ENCODE data around the gene TTC33.
"Not testable (repeated sequence)": the region's sequence is repeated elsewhere in the genome, so short reads cannot be mapped to it uniquely, and the experiment has no call there.

Gene TTC33

GRCh38 chr5:40680741-40681362 is 74.9 kb downstream of the TTC33 start:
- DNase-seq: peak in 1 of 58 donors; percentile 18

GRCh38 chr5:40679913-40680681 is 75.7 kb downstream of the TTC33 start, which contains the start of gene PTGER4:
Gene PTGER4 (plus strand): TSS chr5:40679915. CDS start chr5:40680994, 1,079 bp downstream.
- DNase-seq: no peak

DNA sequence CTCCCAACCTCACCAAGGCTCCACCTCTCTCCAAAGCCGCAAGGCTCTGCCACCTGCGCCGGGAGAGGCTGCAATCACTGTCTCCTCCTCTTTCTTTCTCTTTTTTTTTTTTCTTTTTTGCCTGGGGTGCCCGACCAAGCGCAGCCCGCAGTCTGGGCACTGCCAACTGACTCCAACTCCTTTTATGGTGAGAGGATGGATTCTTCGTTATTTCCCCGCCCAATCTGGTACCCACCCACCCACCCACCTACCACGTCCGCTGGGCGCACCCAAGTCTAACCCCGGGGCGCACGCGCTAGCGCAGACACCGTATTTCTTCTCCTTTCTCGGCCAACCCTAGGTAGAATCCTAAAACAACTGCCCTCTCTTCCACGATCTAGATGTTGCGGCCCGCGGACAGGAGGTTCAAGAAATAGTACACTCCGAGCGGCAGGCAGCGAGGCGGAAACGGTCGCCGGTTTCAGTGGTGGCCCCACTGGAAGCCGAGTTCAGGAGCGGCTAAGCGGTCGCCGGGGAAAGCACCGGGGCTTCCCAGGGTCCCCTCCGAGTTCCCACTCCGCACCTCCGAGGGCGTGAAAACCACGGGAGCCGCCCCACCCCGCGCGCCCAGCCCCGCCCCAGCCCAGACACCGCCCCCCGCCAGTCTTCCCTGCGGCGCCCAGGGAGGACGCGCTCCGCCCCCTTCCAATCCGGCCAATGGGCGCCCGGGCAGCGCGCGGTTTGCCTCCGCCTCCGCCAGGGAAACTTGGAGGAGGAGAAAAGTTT is 76.4 kb downstream of the TTC33 start:
- peak in 48 of 58 donors; percentile 3 to 79 (median 52) for DNase-seq

DNA sequence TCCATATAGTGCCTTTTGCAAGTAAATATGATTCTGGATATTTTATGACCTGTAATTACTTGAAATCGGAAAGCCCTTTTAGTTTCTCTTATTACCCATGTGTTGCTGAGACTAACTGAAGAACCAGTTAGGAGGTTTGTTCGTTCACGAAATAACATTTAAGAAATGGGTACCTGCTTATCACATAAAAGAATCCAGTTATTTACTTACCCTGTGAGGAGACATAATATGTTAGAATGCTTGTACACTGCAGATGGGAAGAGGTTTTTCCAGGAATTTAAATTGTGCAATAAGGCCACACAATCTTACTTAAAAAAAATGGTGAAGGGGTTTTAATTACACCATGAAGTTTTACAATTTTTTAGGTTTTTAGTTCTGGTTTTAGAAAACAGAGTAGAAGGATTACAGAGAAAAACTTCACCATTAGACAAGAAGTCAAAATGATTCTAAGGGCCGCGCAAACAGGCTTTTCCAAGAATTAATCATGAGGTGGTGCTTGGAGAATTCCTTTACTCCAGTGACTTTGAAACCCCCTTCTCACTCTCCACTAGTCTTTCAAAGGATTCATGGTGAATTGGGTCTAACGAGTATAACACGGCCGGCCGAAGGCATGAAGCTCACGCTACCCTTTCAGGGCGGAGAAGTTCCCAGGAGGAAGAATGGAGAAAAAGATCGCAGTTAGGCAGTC is 77.2 kb downstream of the TTC33 start:
- DNase-seq: no peak

GRCh38 chr5:40678026-40678425 is 77.7 kb downstream of the TTC33 start:
- DNase-seq: no peak

GRCh38 chr5:40677456-40677855 is 78.3 kb downstream of the TTC33 start:
- DNase-seq: no peak

DNA sequence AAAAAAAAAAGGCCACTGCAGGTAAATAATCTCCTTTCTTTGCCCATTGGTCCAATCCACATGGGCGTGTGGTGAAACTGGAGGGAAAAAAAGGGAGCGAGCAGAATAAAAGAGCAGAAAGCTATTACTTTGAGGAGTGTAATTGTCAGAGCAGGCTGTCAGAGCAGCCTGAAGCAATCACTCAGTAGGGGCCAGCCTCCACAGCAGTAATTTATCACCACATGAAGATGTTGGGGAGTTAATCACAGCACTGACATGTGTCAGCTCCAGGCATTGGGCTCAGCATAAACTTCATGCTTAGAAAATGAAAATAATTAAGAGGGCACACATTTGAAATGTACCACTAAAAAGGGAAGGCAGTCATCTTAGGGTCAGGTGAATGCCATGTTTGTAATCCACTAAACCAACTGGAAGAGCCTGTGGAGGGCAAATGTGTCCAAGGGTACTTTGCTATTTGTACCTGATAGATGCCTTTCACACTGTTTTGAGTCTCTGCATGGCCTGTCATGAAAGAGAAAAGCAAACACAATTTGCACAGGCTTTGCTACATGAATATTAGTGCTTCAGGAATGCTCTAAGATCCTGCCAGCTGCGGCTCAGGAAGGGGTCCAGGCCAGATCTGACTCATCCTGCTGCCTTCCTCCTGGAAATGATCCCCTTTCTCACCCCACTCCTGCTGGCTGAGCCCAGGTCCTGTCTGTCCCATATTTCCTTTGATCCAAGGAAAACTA is 79.0 kb downstream of the TTC33 start:
- DNase-seq: no peak

- no peak for DNase-seq
These were observed 80.2 kb downstream of the TTC33 start for GRCh38 chr5:40675396-40676133.

- no peak for DNase-seq
These were observed 81.0 kb downstream of the TTC33 start for GRCh38 chr5:40674661-40675235.

DNA sequence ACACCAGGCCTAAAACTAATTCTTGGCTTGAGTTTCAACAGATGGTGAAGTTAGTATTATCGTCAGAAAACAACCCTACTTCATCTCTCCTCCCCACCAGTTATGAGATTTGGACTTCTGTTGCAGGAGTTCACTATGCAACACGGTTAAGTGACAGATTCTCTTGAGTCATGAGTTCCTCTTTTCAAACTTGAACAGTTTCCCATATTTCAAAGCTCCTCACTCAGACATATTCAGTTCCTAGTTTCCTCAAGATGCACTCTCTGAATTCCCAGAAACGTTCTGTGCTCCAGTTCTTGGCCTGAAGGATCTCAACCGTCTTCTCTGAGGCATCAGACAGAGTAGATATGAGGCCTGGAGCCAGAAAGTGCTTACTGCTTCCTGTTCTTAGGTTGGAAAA is 83.3 kb downstream of the TTC33 start:
- DNase-seq: no peak

DNA sequence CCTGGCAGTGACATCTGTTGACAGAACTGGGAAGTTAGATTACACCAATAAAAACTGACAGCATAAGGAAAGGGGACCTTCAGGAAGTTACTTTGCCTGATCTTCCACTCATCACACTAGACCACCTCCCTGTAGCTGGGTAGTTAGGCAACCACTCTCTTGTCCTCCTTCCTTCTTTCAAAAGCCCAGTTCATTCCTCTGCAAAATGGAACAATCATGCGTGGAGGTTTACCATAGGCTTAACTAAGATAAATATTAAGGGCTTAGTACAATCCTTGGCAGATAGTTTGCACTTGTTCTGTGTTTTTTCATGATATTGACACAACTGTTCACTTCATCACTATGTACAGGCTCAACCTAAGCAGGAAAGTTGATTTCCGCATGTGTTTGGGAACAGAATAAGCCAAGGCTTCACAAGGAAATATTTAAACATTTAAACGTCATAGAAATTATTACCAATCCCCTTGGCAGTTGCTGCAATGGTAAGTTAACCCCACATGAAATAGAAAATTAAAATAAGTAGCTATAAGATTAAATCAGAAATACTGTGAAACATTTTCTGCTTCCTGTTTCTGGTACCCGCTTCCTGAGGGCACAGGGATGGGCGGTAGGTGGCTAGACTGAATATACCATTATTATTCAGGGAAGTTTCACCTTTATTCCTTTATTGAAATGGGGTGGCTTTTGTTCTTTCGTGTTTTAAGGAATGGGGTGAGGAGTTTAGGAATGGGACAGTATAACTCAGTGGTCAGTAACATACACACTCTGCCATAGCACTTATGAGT is 86.0 kb downstream of the TTC33 start:
- DNase-seq: no peak

- DNase-seq: no peak
These were observed 88.5 kb downstream of the TTC33 start for GRCh38 chr5:40667161-40667663.

DNA sequence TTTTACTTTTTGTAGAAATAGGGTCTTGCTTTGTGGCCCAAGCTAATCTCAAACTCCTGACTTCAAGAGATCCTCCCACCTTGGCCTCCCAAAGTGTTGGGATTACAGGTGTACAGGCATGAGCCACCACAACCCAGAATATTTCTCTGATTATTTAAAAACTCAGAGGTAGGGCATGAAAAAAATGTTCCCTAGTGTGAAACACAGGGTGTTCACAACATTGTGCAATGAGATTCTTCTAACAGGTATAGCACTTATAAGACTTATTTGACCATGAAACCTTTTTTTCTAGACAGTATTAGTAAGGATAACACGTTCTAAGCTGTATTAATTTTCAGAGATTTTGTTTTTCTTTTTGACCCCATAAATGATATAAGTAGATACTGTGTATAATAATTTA is 89.1 kb downstream of the TTC33 start:
- DNase-seq: no peak

DNA sequence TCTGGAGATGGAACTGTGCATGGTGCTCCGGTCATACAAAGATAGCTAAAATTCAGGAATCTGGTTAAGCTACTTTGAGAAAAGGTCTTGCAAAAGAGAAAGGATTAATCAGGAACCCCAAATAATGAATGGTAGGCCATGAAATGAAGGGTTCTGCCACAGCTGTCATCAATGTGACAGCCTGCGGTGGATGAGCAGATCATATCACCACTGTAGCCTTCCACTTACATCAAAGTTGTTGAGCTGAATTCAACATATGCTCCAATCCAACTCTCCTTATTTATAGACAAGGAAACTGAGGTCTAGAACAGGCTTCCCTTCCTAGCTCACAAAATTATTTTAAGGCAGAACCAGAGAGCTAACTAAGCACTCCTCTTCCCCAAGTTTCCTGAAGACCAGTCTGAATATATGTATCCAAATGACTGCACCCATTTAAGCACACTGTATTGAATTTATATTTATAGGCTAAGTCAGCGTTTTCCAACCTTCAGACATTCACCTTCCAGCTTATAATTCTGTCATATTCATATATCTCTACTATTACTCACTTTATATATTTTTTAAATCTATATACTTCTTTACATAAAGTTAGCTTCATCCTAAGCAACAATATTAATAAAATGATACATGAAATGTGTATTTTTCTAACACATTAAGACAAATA is 90.0 kb downstream of the TTC33 start:
- no peak for DNase-seq

DNA sequence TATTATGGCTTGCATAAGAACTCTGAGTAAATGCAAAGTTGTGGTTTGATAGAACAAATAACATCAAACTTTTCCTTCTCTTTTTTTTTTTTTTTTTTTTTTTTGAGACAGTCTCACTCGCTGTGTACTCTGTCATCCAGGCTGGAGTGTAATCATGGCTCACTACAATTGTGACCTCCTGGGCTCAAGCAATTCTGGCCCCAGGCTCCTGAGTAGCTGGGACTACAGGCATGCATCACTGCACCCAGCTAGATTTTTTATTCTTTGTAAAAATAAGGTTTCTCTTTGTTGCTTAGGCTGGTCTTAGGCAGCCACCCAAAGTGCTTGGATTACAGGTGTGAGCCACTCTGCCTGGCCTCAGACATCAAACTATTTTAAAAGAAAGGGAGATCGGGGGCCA is 95.0 kb downstream of the TTC33 start:
- no peak for DNase-seq

- DNase-seq: no peak
These were observed 99.0 kb downstream of the TTC33 start for GRCh38 chr5:40656766-40657165.

GRCh38 chr5:40656091-40656490 is 99.7 kb downstream of the TTC33 start:
- not testable (repeated sequence) for DNase-seq

DNA sequence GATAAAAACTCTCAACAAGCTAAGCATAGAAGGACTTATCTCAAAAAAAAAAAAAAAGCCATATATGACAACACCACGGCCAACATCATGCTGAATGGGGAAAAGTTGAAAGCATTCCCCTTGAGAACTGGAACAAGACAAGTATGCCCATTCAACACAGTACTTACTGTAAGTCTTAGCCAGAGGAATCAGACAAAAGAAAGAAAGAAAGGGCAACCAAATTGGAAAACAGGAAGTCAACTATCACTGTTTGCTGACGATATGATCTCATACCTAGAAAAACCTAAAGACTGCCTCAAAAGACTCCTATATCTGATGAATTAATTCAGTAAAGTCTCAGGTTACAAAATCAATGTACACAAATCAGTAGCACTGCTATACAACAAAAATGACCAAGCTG is 100.6 kb downstream of the TTC33 start:
- DNase-seq: no peak
